ENCODE measurements around the gene PLAC9. TPM values are rescaled to one million over a fixed set of nuclear protein-coding genes. Genes with fewer than 3 reads are reported as not detected.

Gene PLAC9
- total RNA-seq, 4 donors from 2014 or later, result 1.3 to 17.4 (median 8.5) TPM

DNA sequence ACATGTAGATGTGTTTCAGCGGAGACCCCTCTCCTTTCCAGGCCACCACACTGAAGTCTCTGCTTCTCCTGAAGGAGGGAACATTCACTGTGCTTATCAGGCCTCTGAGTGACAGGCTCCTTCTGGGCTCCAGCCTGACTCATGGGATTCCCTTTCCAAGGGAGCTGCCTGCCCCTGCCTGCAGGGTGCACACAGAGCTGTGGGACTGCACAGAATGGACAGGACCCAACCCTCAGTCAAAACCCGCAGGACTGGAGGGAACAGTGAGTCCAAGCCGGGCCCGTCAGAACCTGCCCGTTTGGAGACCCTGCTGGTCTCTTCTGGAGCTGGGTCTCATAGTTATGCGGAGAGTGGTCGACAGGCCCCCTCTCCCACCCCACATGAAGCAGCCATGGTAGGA, 32.6 kb downstream of the PLAC9 start:
- WGBS, 2 donors, result 69 to 78% methylated on average over 7 of the region's 7 CpGs

DNA sequence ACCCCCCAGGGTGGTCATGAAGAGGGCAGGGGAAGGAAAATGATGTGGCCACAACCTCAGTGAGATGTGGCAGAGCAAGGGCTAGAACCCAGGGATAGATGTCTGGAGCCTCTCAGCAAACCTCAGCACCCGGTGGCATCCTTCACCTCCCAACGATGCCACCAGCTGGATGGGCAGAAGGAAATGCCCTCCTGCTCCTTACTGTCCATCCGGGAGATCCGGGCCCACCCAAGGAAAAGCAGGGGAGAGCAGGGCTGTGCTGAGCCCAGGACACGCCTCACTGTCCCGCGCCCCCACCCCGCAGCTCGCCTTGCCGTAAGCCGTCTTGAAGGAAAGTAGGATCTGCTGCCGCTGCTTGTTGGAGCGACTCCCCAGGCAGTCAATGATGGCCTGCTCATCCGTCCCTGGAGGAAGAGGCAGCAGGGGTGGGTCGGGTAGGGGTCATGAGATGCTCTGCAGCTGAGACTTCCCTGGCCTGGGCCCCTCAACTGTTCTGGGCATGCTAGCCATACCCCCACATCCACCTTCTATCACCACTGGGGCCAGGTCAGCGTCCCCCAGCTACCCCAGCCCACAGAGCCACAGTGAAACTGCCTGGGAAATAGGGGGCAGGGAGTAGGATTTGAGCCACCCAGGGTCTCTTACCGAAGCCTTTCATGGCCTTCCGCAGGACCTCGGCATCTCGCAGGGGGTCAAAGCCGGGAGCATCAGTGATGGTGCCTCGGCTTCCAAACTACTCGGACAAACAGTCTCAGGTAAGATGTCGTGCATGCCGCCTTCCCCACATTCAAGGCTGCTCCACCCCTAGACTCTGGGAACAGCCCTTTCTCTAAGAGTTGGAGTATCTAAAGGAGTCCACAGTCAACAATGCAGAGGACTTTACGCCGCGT, 34.3 kb downstream of the PLAC9 start:
- DNase-seq (ENCODE audit: low spot score in 2 of 2), result no peak
- no peak overlapping the region for H3K4me3 ChIP-seq (ENCODE audit: low read depth, poor library complexity, severe bottlenecking)
- whole genome bisulfite sequencing, 2 donors, result 89 to 93% methylated on average over 25 to 28 of the region's 28 CpGs
- intact Hi-C loops (cut with DNase I; ENCODE audit: low total_unique reads), result no loop called here
- TF ChIP-seq, protein P1, sequence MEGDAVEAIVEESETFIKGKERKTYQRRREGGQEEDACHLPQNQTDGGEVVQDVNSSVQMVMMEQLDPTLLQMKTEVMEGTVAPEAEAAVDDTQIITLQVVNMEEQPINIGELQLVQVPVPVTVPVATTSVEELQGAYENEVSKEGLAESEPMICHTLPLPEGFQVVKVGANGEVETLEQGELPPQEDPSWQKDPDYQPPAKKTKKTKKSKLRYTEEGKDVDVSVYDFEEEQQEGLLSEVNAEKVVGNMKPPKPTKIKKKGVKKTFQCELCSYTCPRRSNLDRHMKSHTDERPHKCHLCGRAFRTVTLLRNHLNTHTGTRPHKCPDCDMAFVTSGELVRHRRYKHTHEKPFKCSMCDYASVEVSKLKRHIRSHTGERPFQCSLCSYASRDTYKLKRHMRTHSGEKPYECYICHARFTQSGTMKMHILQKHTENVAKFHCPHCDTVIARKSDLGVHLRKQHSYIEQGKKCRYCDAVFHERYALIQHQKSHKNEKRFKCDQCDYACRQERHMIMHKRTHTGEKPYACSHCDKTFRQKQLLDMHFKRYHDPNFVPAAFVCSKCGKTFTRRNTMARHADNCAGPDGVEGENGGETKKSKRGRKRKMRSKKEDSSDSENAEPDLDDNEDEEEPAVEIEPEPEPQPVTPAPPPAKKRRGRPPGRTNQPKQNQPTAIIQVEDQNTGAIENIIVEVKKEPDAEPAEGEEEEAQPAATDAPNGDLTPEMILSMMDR (IDR thresholded peaks at IDR 0.05), result no peak
- TF ChIP-seq POLR2A (IDR thresholded peaks at IDR 0.05), result no peak

More for the DNA sequence above, 32.6 kb downstream of the PLAC9 start:
- TF ChIP-seq, protein P1 (IDR thresholded peaks at IDR 0.05), result no peak
- TF ChIP-seq POLR2A (IDR thresholded peaks at IDR 0.05), result no peak
- H3K4me3 ChIP-seq (ENCODE audit: low read depth, poor library complexity, severe bottlenecking), result no peak overlapping the region
- intact Hi-C loops (cut with DNase I; ENCODE audit: low total_unique reads), result no loop called here
- no peak for DNase-seq (ENCODE audit: low spot score in 2 of 2)

- TF ChIP-seq, protein P1 (IDR thresholded peaks at IDR 0.05), result no peak
- no peak for TF ChIP-seq POLR2A (IDR thresholded peaks at IDR 0.05)
- no peak overlapping the region for H3K4me3 ChIP-seq (ENCODE audit: low read depth, poor library complexity, severe bottlenecking)
- 58 to 67% methylated on average over 8 of the region's 8 CpGs for WGBS, 2 donors
- intact Hi-C loops (cut with DNase I; ENCODE audit: low total_unique reads), result no loop called here
- no peak for DNase-seq (ENCODE audit: low spot score in 2 of 2)
Observed at GRCh38 chr10:80167471-80168161, 35.1 kb downstream of the PLAC9 start.

- H3K4me3 ChIP-seq (ENCODE audit: low read depth, poor library complexity, severe bottlenecking), result no peak overlapping the region
- intact Hi-C loops (cut with DNase I; ENCODE audit: low total_unique reads), result no loop called here
- 52 to 66% methylated on average over 7 of the region's 7 CpGs for WGBS, 2 donors
- no peak for TF ChIP-seq POLR2A (IDR thresholded peaks at IDR 0.05)
- TF ChIP-seq, protein P1 (IDR thresholded peaks at IDR 0.05), result no peak
- no peak for DNase-seq (ENCODE audit: low spot score in 2 of 2)
Observed at GRCh38 chr10:80168162-80168511, 35.6 kb downstream of the PLAC9 start.

- intact Hi-C loops (cut with DNase I; ENCODE audit: low total_unique reads), result no loop called here
- WGBS, 2 donors, result 77 to 85% methylated on average over 11 to 12 of the region's 13 CpGs
- H3K4me3 ChIP-seq (ENCODE audit: low read depth, poor library complexity, severe bottlenecking), result no peak overlapping the region
- TF ChIP-seq, protein P1 (IDR thresholded peaks at IDR 0.05), result no peak
- no peak for TF ChIP-seq POLR2A (IDR thresholded peaks at IDR 0.05)
- no peak for DNase-seq (ENCODE audit: low spot score in 2 of 2)
Observed at GRCh38 chr10:80168679-80169380, 36.3 kb downstream of the PLAC9 start.

All from lower leg skin (tissue), 4 donors.